PC-9 (cell line): ENCODE data around the gene TMIGD2.

ENCODE experiments used
- EZH2 ChIP-seq: fragments of 200-600 bp; sonication (generic); IDR thresholded peaks from 2 replicates; pipeline ENCODE4 v1.8.0; 2017; ENCODE audit warnings: antibody characterized with exemption, low read depth
- TF ChIP-seq, protein P1 (sequence below): fragments of 200-600 bp; sonication (generic); conservative IDR thresholded peaks from 2 replicates; pipeline ENCODE4 v1.6.1; 2017; ENCODE audit warnings: mixed run types, antibody characterized with exemption, mild to moderate bottlenecking, moderate library complexity

DNA sequence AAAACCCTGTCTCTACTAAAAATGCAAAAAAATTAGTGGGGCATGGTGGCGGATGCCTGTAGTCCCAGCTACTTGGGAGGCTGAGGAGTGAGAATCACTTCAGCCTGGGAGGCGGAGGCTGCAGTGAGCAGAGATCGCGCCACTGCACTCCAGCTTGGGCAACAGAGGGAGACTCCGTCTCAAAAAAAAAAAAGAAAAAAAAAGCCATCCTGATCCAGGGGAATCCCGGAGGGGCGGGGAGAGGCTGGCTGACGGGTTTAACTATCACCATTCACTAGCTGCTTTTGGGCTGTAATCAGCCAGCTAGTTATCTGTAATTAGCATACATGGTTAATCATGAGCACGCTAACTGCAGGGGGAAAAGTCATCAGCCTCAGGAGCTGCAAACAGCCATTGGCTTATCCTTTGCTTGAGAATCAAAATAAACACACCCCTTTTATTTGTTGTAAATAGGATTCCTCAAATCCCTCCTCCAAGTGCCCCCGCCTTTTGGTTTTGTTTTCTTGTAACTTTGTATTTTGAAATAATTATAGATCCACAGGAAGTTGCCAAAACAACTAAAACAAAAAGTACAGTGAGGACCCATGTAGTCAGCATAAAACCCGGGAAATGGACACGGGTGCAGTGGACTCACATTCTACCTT is 11.8 kb upstream of the TMIGD2 start:
- TF ChIP-seq, protein P1, sequence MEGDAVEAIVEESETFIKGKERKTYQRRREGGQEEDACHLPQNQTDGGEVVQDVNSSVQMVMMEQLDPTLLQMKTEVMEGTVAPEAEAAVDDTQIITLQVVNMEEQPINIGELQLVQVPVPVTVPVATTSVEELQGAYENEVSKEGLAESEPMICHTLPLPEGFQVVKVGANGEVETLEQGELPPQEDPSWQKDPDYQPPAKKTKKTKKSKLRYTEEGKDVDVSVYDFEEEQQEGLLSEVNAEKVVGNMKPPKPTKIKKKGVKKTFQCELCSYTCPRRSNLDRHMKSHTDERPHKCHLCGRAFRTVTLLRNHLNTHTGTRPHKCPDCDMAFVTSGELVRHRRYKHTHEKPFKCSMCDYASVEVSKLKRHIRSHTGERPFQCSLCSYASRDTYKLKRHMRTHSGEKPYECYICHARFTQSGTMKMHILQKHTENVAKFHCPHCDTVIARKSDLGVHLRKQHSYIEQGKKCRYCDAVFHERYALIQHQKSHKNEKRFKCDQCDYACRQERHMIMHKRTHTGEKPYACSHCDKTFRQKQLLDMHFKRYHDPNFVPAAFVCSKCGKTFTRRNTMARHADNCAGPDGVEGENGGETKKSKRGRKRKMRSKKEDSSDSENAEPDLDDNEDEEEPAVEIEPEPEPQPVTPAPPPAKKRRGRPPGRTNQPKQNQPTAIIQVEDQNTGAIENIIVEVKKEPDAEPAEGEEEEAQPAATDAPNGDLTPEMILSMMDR = no peak
- TF ChIP-seq EZH2 = no peak
